Sigmoid colon (tissue), 7 donors: Measurements from ENCODE around the gene LYPLA2. TPM values are rescaled to one million over a fixed set of nuclear protein-coding genes. Genes with fewer than 3 reads are reported as not detected.
A peak's percentile ranks its signal among the peaks of the same experiment; 100 is the strongest.
"Not testable (repeated sequence)": the region's sequence is repeated elsewhere in the genome, so short reads cannot be mapped to it uniquely, and the experiment has no call there.

Source experiments
- DNase-seq: peaks from one replicate; pipeline ENCODE4 v3.0.0-alpha.2; 2019
- H3K27ac ChIP-seq, 4 donors: fragments of 200-600 bp; sonication (generic); one replicate each; pipeline ENCODE4 v1.5.1; 2016 to 2019; ENCODE audit warnings: mild to moderate bottlenecking in 1 of 4
- H3K27me3 ChIP-seq, 3 donors: fragments of 200-600 bp; sonication (generic); one replicate each; pipeline ENCODE4 v1.5.1; 2019; ENCODE audit warnings: mild to moderate bottlenecking in 1 of 3
- H3K36me3 ChIP-seq, 4 donors: fragments of 200-600 bp; sonication (generic); one replicate each; pipeline ENCODE4 v1.5.1; 2016 to 2019
- H3K4me1 ChIP-seq, 4 donors: fragments of 200-600 bp; sonication (generic); one replicate each; pipeline ENCODE4 v1.5.1; 2017 to 2019
- H3K4me3 ChIP-seq, 4 donors: fragments of 200-600 bp; sonication (generic); one replicate each; pipeline ENCODE4 v1.5.1; 2017 to 2019; ENCODE audit warnings: mild to moderate bottlenecking in 2 of 4, moderate library complexity in 1 of 4
- H3K9me3 ChIP-seq, 4 donors: fragments of 200-600 bp in 3 of 4; sonication (generic) in 3 of 4; one replicate each; pipeline versions ENCODE4 v1.5.1 to v1.6.1; 2013 to 2019
- EP300 ChIP-seq, 4 donors: sonication (generic); formaldehyde crosslinking; IDR thresholded peaks; one replicate each; pipeline ENCODE4 v1.6.1; 2017; ENCODE audit warnings: antibody characterized with exemption in 4 of 4
- POLR2A ChIP-seq, 2 donors: fragments of 450-650 bp; IDR thresholded peaks; one replicate each; pipeline ENCODE4 v1.6.1; 2016; ENCODE audit warnings: antibody characterized with exemption in 2 of 2, mild to moderate bottlenecking in 2 of 2, moderate library complexity in 2 of 2
- POLR2AphosphoS5 ChIP-seq, 4 donors: sonication (generic); formaldehyde crosslinking; IDR thresholded peaks; one replicate each; pipeline ENCODE4 v1.6.1; 2017; ENCODE audit warnings: antibody characterized with exemption in 4 of 4
- WGBS, 2 donors: extraction: QIAGEN DNeasy Blood & Tissue Kit; methylation state at CpG; one replicate each; pipeline ENCODE4 v1.1.7; 2013; 5-methylcytosine and 5-hydroxymethylcytosine counted together
- intact Hi-C: fragments of 100-400 bp; cut with DNase I; formaldehyde crosslinking; loops from one replicate; pipeline ENCODE4 v1.15.1; 2023
- polyA plus RNA-seq, 3 donors: library from polyadenylated mRNA; stranded (reverse); fragments of 200-250 nt; gene quantifications; one replicate each; pipeline ENCODE4 v1.2.3, GENCODE V29; 2013
- total RNA-seq, 4 donors: library from RNA; depleted of rRNA; stranded (reverse); fragments of >200 nt; gene quantifications; one replicate each; pipeline ENCODE4 v1.1.0, GENCODE V29; 2016
- TF ChIP-seq, protein P1 (sequence below), 4 experiments: fragments of 450-650 bp in 3 of 4; fragments of 200-600 bp in 1 of 4; IDR thresholded peaks; one replicate each; pipeline ENCODE4 v1.5.1; 2016 to 2019; ENCODE audit warnings: antibody characterized with exemption in 4 of 4, mild to moderate bottlenecking in 3 of 4, moderate library complexity in 2 of 4
- donor health status: healthy with polysubstance abuse.
- donor health status: Bipolar disorder and iron deficiency.
- donor health status: healthy.

LYPLA2 gene
- total and polyA plus RNA-seq, 7 donors, result 20.2 to 121 (median 24.4) TPM

DNA sequence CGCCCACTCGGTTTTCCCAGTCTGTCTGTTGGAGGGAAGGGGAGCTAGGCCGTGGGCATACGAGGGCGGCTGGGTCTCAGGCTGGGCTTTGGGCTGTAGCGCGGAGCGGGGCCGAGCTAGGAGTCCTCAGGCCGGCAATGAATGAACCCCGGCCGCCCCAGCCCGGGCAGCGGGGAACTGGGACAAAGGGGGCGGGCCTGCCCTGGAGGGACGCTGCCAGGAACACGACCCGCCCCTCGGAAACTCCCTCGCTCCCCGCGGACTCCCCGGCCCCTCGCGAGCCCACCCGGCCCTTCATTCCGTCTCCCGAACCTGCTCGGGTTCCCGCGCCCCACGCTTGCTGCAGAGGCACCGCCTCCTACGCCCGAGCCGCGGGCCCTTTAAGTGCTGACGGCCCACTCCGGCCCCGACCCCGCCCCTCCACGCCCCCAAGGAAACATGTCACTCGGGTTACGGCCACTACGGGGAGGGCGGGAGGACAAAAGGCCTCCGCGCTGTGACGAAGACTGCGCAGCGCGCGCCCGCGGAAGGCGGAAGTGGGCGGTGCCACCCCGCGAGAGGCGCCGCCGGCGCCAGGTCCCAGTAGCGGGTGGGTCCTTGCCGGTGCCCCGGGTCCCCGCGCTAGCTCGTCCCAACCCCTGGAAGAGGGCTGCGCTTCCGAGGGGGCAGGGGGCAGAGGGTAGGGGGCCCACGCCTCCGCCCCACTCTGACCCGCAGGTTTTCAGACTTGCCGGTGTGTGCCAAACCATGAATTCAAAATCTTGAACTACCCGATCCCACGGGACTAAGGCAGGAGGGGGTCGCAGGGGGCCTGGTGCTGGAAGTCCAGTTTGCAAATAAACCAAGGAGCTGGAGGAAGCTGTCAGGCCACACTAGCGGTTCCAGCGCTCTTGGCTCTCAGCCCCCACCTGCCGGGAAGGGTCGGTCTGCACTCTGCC lies 9.7 kb downstream of the LYPLA2 start, which contains the start of gene GALE:
Gene GALE, minus strand, starts transcription at position 355 of the 938 bp plus-strand sequence. CDS start 1,747 bp downstream, outside the sequence.
- peak; percentile 98 for DNase-seq
- no peaks in the 10 kb centered on the region for H3K9me3 ChIP-seq
- intact Hi-C loops, result loop anchor here (2.0 to 10.0 kb wide), 3 partner anchors 22 to 157 kb away; partner anchors contain the start of genes FUCA1 and PNRC2
- H3K4me3 ChIP-seq, result peak within 1 kb of the TSS; percentile 69 to 93 (median 76)
- H3K27ac ChIP-seq, result peak within 1 kb of the TSS; percentile 86 to 94 (median 90)
- peaks cover 0 to 28% (median 20%) of the 10 kb centered on the region in 4 donors for H3K4me1 ChIP-seq
- H3K27me3 ChIP-seq, result no peaks in the 10 kb centered on the region
- H3K36me3 ChIP-seq, result peaks cover 0 to 14% (median 3%) of the 10 kb centered on the region in 4 donors
- 1% methylated on average over 82 of the region's 82 CpGs for WGBS, 2 donors
- TF ChIP-seq POLR2AphosphoS5 (IDR thresholded peaks at IDR 0.05) (peak; percentile 83 to 95 (median 94)), EP300 (IDR thresholded peaks at IDR 0.05) (peak in 1 of 4 donors; percentile 70), POLR2A (IDR thresholded peaks at IDR 0.05) (peak; percentile 62 to 79)
- TF ChIP-seq, protein P1, sequence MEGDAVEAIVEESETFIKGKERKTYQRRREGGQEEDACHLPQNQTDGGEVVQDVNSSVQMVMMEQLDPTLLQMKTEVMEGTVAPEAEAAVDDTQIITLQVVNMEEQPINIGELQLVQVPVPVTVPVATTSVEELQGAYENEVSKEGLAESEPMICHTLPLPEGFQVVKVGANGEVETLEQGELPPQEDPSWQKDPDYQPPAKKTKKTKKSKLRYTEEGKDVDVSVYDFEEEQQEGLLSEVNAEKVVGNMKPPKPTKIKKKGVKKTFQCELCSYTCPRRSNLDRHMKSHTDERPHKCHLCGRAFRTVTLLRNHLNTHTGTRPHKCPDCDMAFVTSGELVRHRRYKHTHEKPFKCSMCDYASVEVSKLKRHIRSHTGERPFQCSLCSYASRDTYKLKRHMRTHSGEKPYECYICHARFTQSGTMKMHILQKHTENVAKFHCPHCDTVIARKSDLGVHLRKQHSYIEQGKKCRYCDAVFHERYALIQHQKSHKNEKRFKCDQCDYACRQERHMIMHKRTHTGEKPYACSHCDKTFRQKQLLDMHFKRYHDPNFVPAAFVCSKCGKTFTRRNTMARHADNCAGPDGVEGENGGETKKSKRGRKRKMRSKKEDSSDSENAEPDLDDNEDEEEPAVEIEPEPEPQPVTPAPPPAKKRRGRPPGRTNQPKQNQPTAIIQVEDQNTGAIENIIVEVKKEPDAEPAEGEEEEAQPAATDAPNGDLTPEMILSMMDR (IDR thresholded peaks at IDR 0.05), result no peak

DNA sequence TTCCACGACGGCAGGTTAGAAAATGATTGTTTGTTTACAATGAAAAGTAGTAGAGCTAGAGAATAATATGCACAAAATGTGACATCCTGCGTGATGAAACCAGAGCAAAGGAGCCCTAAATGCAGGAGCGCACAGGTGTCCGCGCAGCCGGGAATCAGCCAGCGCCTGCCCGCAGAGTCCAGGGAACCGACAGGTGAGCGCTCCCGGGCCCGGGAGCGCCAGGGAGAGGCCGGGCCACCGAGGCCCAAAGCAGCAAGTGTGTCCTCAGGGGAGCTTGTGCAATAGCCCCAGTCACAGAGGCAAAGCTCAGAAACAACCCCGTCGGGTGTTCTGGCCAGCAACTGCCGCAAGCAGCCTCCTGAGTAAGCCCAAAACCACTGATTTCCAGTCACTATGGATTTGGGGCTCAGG lies 10.4 kb downstream of the LYPLA2 start:
- intact Hi-C loops, result loop anchor here (2.0 to 10.0 kb wide), 3 partner anchors 21 to 156 kb away; partner anchors contain the start of genes FUCA1 and PNRC2
- 9 to 33% methylated on average over 19 of the region's 19 CpGs for WGBS, 2 donors

DNA sequence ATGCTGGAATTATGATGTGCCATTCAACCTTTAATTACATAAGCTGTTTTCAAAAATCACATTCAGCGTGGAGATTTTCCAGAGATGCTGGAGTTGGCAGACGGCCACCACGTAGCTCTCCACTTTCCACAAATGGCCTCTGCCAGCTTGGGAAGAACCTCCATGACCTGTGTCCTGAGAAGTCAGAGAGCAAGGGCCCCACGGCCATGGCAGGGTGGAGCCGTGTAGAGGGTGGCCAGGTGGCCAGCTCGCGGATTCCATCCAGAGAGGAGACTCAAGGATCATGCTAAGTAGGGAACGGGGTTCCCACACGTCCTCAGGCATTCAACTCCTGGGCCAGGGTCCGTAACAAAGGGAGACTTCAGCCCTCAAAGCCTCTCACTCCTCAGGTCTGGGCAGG lies 10.9 kb downstream of the LYPLA2 start:
- Histone ChIP-seq H3K4me1 (peaks cover 0 to 28% (median 20%) of the 10 kb centered on the region in 4 donors), H3K36me3 (peaks cover 0 to 13% (median 7%) of the 10 kb centered on the region in 4 donors), H3K27me3 (no peaks in the 10 kb centered on the region), H3K27ac (peak overlapping the region; percentile 86 to 94 (median 90)), H3K4me3 (peak overlapping the region in 1 of 4 donors; percentile 93), H3K9me3 (no peaks in the 10 kb centered on the region)
- no peak for TF ChIP-seq EP300 (IDR thresholded peaks at IDR 0.05)
- TF ChIP-seq POLR2AphosphoS5 (IDR thresholded peaks at IDR 0.05), result no peak
- no peak for TF ChIP-seq POLR2A (IDR thresholded peaks at IDR 0.05)
- TF ChIP-seq, protein P1 (IDR thresholded peaks at IDR 0.05), result no peak
- 50 to 68% methylated on average over 10 of the region's 10 CpGs for WGBS, 2 donors
- intact Hi-C loops, result loop anchor here (2.0 to 10.0 kb wide), 3 partner anchors 21 to 155 kb away; partner anchors contain the start of genes FUCA1 and PNRC2
- no peak for DNase-seq

More for the DNA sequence above, 10.4 kb downstream of the LYPLA2 start:
- no peaks in the 10 kb centered on the region for H3K27me3 ChIP-seq
- peaks cover 0 to 9% (median 3%) of the 10 kb centered on the region in 4 donors for H3K36me3 ChIP-seq
- TF ChIP-seq, protein P1 (IDR thresholded peaks at IDR 0.05), result no peak
- TF ChIP-seq POLR2A (IDR thresholded peaks at IDR 0.05), result no peak
- TF ChIP-seq POLR2AphosphoS5 (IDR thresholded peaks at IDR 0.05), result no peak
- no peak for TF ChIP-seq EP300 (IDR thresholded peaks at IDR 0.05)
- peak overlapping the region; percentile 86 to 94 (median 90) for H3K27ac ChIP-seq
- peaks cover 0 to 28% (median 20%) of the 10 kb centered on the region in 4 donors for H3K4me1 ChIP-seq
- peak overlapping the region; percentile 69 to 93 (median 76) for H3K4me3 ChIP-seq
- no peaks in the 10 kb centered on the region for H3K9me3 ChIP-seq
- DNase-seq, result no peak

DNA sequence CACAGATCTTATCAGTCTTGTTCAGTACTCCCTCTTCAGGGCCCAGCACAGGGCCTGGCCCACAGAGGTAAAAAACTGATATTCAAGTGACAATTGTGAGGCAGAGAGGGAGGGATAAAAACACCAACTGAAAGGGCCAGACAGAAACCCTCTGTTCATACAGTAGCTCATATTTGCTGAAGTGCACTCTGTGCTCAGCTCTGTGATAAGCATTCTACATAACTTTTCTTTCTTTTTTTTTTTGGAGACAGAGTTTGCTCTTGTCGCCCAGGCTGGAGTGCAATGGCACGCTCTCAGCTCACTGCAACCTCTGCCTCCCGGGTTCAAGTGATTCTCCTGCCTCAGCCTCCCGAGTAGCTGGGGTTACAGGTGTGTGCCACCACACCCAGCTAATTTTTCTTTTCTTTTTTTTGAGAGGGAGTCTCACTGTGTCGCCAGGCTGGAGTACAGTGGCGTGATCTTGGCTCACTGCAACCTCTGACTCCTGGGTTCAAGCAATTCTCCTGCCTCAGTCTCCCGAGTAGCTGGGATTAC lies 11.9 kb downstream of the LYPLA2 start:
- not testable (repeated sequence) for DNase-seq, H3K27me3 ChIP-seq, H3K27ac ChIP-seq, H3K9me3 ChIP-seq, H3K4me3 ChIP-seq
- peaks cover 0 to 28% (median 20%) of the 10 kb centered on the region in 4 donors for H3K4me1 ChIP-seq
- WGBS, 2 donors, result 95% methylated on average over 7 of the region's 7 CpGs
- intact Hi-C loops, result loop anchor here (5.0 to 10.0 kb wide), 2 partner anchors 62 to 154 kb away; partner anchors contain the start of genes FUCA1 and PNRC2
- H3K36me3 ChIP-seq, result peaks cover 0 to 23% (median 11%) of the 10 kb centered on the region in 4 donors
